ENCODE data around the gene C19orf73. TPM values are rescaled to one million over a fixed set of nuclear protein-coding genes. Genes with fewer than 3 reads are reported as not detected.
A peak's percentile ranks its signal among the peaks of the same experiment; 100 is the strongest.

C19orf73 gene
- total RNA-seq, 1 donor, result 0.36 TPM

DNA sequence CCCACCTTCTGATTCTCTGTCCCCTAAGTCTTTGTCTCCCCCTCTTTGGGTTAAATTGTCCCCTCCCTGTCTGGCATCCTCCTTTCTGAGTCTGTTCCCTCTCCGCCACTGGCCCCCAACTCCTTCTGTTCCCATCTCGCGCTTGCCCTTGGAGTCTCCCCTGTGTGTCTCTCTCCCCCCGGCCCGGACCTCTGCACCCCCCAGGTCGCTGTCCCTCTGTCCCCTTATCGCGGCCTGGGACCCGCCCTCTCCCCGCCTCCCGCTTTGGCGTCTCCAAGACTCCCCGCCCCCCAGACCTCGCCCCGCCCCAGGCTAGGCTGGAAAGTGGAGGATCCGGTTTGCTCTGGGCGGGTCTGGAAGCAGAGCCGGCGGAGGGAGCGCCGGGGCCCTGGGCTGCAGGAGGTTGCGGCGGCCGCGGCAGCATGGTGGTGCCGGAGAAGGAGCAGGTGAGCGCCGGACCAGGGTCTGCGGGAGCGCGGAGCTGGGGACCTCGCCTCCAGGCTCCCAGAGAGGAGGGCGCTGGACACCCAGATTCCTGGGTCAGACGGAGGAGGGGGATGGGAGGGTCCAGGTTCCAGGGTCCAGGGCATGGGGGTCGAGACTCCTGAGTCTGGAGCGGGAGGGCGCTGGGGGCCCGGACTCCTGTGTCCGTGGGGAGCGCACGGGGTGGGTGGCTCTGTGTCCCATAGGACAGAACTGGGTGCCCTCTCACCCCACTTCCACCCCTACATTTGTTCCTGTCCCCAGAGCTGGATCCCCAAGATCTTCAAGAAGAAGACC, 38.7 kb upstream of the C19orf73 start, which contains the start of gene TRPM4:
TSS of gene TRPM4 (plus strand) at position 348 of the 780 bp plus-strand sequence. CDS start at position 423, 75 bp downstream.
- Histone ChIP-seq H3K9me3 (ENCODE audit: low read depth, low read length) (no peaks in the 10 kb centered on the region), H3K36me3 (ENCODE audit: insufficient read depth, low read length) (no peaks in the 10 kb centered on the region), H3K4me3 (ENCODE audit: insufficient read depth, low read length) (peak within 1 kb of the TSS; percentile 97), H2AFZ (ENCODE audit: low read length) (peak within 1 kb of the TSS; percentile 85), H3K79me2 (ENCODE audit: insufficient read depth, low read length) (peaks cover 23% of the 10 kb centered on the region), H3K27me3 (ENCODE audit: insufficient read depth, low read length) (peaks cover 3% of the 10 kb centered on the region), H4K20me1 (ENCODE audit: insufficient read depth, low read length) (peaks cover 21% of the 10 kb centered on the region), H3K27ac (ENCODE audit: low read depth, low read length) (peak within 1 kb of the TSS; percentile 78), H3K4me1 (ENCODE audit: insufficient read depth, low read length) (peaks cover 13% of the 10 kb centered on the region), H3K4me2 (ENCODE audit: insufficient read depth, low read length) (peak within 1 kb of the TSS; percentile 99)
- TF ChIP-seq, protein P1, sequence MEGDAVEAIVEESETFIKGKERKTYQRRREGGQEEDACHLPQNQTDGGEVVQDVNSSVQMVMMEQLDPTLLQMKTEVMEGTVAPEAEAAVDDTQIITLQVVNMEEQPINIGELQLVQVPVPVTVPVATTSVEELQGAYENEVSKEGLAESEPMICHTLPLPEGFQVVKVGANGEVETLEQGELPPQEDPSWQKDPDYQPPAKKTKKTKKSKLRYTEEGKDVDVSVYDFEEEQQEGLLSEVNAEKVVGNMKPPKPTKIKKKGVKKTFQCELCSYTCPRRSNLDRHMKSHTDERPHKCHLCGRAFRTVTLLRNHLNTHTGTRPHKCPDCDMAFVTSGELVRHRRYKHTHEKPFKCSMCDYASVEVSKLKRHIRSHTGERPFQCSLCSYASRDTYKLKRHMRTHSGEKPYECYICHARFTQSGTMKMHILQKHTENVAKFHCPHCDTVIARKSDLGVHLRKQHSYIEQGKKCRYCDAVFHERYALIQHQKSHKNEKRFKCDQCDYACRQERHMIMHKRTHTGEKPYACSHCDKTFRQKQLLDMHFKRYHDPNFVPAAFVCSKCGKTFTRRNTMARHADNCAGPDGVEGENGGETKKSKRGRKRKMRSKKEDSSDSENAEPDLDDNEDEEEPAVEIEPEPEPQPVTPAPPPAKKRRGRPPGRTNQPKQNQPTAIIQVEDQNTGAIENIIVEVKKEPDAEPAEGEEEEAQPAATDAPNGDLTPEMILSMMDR (IDR thresholded peaks at IDR 0.05; ENCODE audit: extremely low read depth, low read depth, low read length), result no peak
- DNase-seq (ENCODE audit: insufficient read length, low spot score, missing footprints), result peak; percentile 98

DNA sequence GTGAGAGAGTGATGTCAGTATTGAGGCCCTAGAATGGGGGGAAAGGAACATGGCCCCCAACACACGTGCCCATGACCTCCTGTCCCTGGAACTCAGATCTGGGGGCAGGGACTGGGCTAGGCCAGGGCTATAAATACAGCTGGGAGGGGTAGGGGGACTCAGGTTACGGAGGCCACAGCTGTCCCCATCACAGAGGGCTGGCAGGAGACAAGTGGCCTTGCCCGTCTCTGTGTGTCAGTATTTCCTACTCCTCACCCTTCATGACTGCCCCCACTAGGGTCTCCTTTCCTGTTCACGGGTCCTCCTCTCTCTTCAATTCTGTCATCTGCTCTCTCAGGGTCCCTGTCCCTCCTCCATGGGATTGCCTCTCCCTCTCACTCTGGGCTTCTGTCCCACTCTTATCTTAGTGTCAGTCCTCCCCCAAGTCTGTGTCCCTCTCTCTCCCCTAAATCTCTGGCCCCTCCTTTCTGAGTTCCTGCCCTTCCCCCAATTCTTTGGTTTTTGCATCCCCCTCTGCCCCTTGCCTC, 36.9 kb upstream of the C19orf73 start:
- Histone ChIP-seq H3K27me3 (ENCODE audit: insufficient read depth, low read length) (peaks cover 3% of the 10 kb centered on the region), H3K9me3 (ENCODE audit: low read depth, low read length) (no peaks in the 10 kb centered on the region), H3K4me3 (ENCODE audit: insufficient read depth, low read length) (no peak overlapping the region), H3K4me2 (ENCODE audit: insufficient read depth, low read length) (no peak overlapping the region), H3K79me2 (ENCODE audit: insufficient read depth, low read length) (peaks cover 23% of the 10 kb centered on the region), H4K20me1 (ENCODE audit: insufficient read depth, low read length) (peaks cover 17% of the 10 kb centered on the region), H3K4me1 (ENCODE audit: insufficient read depth, low read length) (peaks cover 11% of the 10 kb centered on the region), H3K27ac (ENCODE audit: low read depth, low read length) (no peak overlapping the region), H2AFZ (ENCODE audit: low read length) (no peak overlapping the region), H3K36me3 (ENCODE audit: insufficient read depth, low read length) (no peaks in the 10 kb centered on the region)
- DNase-seq (ENCODE audit: insufficient read length, low spot score, missing footprints), result peak; percentile 85
- TF ChIP-seq, protein P1 (IDR thresholded peaks at IDR 0.05; ENCODE audit: extremely low read depth, low read depth, low read length), result no peak

DNA sequence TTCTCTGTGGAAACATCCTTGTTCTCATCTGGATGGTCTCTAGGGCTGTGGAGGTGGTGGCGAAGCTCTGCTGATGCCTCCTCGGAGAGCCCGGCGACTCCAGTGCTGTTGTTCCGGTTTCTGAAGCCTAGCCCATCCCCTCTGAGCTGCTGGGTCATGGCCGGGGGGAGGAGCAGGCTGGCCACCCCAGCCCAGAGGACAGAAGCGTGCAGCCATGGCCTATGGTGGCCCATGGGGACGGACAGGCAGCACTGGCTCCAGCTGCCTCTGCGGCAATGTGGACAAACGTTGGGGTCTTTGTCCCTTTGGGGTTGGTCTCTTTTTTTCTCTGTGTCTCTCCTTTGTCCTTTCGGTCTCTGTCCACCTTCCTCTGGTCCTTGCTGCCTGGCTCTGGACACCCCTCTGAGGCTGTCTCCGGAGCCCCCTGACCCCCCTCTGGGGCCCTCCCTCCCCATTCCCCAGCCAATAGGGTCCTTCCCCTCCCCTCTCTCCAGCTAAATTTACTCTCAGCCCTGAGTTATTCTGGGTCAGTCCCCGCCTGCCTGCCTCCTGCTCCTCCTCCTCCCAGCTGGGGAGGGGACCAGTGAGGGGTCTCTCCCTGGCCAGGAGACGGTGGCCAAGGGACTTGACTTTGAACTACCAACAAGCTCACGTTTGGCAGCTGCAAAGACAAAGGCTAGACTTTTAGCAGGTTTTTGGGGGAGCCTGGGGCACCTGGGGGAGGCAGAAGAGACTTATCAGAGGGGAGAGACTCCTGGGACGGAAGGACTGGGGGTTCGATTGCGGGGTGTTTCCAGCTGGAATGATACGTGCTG, 36.3 kb upstream of the C19orf73 start, which contains the start of gene HRC:
TSS of gene HRC (minus strand) at position 392 of the 815 bp plus-strand sequence. CDS start at position 233, 159 bp downstream.
- Histone ChIP-seq H3K4me2 (ENCODE audit: insufficient read depth, low read length) (no peak within 1 kb of the TSS), H3K4me3 (ENCODE audit: insufficient read depth, low read length) (no peak within 1 kb of the TSS), H2AFZ (ENCODE audit: low read length) (no peak within 1 kb of the TSS), H3K79me2 (ENCODE audit: insufficient read depth, low read length) (peaks cover 19% of the 10 kb centered on the region), H3K27ac (ENCODE audit: low read depth, low read length) (no peak within 1 kb of the TSS), H3K4me1 (ENCODE audit: insufficient read depth, low read length) (peaks cover 12% of the 10 kb centered on the region), H3K9me3 (ENCODE audit: low read depth, low read length) (no peaks in the 10 kb centered on the region), H3K36me3 (ENCODE audit: insufficient read depth, low read length) (no peaks in the 10 kb centered on the region), H4K20me1 (ENCODE audit: insufficient read depth, low read length) (peaks cover 11% of the 10 kb centered on the region), H3K27me3 (ENCODE audit: insufficient read depth, low read length) (peaks cover 3% of the 10 kb centered on the region)
- TF ChIP-seq, protein P1 (IDR thresholded peaks at IDR 0.05; ENCODE audit: extremely low read depth, low read depth, low read length), result no peak
- DNase-seq (ENCODE audit: insufficient read length, low spot score, missing footprints), result peak; percentile 61

Data from osteoblast (primary cell).